T-helper 9 cell (primary cell): Measurements from ENCODE around the gene NAIP.
"Not testable (repeated sequence)": the region's sequence is repeated elsewhere in the genome, so short reads cannot be mapped to it uniquely, and the experiment has no call there.

ENCODE experiments used
- DNase-seq: peaks from one replicate; pipeline ENCODE4 v3.0.0-alpha.2; 2020
- total RNA-seq, 2 donors: gene quantifications; one replicate each; lab custom pipeline; 2026; lab: John Stamatoyannopoulos, UW

The NAIP gene, protein sequence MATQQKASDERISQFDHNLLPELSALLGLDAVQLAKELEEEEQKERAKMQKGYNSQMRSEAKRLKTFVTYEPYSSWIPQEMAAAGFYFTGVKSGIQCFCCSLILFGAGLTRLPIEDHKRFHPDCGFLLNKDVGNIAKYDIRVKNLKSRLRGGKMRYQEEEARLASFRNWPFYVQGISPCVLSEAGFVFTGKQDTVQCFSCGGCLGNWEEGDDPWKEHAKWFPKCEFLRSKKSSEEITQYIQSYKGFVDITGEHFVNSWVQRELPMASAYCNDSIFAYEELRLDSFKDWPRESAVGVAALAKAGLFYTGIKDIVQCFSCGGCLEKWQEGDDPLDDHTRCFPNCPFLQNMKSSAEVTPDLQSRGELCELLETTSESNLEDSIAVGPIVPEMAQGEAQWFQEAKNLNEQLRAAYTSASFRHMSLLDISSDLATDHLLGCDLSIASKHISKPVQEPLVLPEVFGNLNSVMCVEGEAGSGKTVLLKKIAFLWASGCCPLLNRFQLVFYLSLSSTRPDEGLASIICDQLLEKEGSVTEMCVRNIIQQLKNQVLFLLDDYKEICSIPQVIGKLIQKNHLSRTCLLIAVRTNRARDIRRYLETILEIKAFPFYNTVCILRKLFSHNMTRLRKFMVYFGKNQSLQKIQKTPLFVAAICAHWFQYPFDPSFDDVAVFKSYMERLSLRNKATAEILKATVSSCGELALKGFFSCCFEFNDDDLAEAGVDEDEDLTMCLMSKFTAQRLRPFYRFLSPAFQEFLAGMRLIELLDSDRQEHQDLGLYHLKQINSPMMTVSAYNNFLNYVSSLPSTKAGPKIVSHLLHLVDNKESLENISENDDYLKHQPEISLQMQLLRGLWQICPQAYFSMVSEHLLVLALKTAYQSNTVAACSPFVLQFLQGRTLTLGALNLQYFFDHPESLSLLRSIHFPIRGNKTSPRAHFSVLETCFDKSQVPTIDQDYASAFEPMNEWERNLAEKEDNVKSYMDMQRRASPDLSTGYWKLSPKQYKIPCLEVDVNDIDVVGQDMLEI (N-terminal part only)
- total RNA-seq: 1.3 to 1.4 reads per million in 2 donors

DNA sequence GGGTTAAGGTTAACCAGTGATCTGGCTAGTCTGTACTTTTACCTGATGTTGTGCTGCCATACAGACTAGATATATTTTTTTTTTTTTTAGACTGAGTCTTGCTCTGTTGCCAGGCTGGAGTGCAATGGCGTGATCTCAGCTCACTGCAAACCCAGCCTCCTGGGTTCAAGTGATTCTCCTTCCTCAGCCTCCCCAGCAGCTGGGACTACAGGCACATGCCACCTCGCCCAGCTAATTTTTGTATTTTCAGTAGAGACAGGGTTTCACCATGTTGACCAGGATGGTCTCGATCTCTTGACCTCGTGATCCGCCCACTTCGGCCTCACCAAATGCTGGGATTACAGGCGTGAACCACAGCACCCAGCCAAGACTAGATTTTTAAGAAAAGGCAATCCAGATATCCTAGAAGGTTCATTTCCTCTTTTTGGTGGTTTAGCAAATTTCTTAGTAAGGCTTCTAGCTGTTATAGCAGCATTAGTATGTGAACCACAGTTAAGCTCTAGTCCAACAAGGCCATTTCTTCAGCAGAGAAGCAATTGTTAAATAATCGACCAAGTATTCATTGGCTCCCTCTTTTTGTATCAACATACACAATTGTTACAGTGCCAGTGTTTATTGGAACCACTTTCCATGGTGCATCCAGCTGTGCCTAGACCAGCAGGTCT lies at the start of gene NAIP:
Gene NAIP, minus strand, starts transcription at position 51 of the 665 bp plus-strand sequence. CDS start 12,424 bp downstream, outside the sequence.
- not testable (repeated sequence) for DNase-seq

DNA sequence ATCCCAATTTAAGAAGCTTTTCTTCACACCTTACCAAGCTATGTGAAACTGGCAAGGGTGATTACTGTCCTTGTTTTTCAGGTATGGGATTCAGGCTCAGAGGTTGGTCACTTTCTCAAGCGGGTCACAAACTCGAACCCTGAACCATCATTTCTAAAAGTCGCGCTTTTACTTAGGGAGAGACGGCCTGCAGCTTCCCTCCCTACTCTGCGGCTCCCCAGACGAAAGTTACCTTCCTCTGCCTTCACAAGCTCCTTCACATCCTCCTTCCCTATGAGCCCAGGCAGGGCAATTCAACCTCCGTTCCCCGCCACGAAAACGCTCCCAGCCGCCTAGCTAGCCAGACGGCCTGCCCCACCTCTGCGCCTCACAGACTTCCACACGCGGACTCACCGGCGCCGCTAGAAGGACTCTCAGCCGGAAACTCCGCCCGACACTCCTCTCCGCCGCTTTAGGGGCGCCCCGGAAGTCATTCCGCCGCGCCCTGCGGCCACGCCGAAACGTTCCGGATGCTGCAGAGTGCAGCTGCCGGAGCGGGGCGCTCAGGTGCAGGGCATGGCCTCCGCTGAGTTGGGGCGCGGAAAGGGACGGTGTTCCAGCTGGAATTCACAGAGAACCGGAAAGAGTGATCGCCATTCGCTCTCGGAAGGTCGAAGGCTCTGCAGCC lies 42.3 kb upstream of the NAIP start, which contains the start of gene GTF2H2:
Gene GTF2H2, minus strand, starts transcription at position 415 of the 667 bp plus-strand sequence. CDS start 4,913 bp downstream, outside the sequence.
- DNase-seq: not testable (repeated sequence)

DNA sequence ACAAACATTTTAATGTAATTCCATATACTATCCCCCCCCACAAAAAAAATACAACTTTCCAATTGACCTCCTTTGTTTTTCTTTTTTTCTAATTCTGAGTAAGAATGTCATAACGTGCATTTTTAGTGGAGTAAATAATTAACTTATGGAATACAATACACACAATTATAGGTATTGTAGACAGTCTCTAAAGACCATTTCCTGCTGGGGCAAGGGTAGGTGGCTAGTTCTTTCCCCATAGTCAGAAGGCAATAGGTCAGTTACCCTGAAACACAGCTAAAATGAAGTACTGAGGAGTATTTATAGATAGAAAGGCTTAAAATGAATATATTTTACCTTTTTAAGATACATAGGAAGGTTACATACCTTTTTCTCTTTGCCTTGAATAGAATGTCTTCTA lies 36.2 kb upstream of the NAIP start:
- DNase-seq: not testable (repeated sequence)

DNA sequence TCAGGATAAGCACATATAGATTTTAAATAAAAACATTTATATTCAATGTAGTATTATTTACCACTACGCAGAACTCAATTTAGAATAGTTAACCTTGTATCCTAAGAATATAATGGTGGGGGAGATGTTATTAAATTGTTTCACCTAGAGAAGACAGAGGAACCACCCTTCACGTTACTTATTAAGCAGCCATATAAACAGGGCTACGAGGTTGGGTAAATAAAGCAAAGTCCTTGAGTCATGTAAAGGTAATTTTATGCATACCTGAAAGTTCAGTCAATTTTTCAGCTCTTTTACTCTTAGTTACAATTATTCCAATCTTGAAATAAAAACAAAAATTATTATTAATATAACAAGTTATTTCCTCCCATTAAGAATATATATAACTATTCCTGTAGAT lies 34.3 kb upstream of the NAIP start:
- not testable (repeated sequence) for DNase-seq

DNA sequence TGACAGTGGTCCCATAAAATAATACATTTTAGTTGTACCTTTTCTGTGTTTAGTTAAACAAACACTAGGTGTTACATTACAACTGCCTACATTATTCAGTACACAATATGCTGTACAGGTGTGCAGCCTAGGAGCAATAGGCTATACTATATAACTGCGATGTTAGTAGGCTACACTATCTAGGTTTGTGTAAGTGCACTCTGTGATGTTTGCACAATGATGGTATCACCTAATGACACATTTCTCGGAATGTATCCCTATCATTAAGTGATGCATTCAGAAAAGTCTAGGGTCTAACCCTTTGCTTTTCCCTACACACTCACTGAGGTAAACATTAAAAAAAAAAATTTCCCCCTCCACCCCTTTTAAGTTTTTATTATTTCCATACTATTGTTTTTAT lies 19.7 kb upstream of the NAIP start:
- not testable (repeated sequence) for DNase-seq

DNA sequence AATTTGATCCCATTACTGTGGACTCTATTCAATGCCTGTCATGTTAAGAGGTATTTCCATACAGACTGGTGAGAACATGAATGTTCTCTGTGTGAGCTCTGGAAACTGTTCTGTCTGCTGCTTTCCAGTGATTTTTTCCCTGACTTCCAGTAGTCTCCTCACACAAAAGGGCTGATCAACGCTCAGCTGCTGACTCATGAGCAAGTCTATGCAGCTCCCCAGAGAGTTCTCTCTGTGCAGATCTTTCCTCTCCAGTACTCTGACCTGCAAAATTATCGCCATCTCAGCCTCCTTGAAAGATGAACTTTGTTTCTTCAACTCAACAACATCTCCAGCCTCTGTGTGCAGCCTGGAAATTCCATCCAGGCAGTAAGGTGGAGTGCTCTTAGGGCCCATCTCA lies 19.0 kb upstream of the NAIP start:
- DNase-seq: not testable (repeated sequence)

DNA sequence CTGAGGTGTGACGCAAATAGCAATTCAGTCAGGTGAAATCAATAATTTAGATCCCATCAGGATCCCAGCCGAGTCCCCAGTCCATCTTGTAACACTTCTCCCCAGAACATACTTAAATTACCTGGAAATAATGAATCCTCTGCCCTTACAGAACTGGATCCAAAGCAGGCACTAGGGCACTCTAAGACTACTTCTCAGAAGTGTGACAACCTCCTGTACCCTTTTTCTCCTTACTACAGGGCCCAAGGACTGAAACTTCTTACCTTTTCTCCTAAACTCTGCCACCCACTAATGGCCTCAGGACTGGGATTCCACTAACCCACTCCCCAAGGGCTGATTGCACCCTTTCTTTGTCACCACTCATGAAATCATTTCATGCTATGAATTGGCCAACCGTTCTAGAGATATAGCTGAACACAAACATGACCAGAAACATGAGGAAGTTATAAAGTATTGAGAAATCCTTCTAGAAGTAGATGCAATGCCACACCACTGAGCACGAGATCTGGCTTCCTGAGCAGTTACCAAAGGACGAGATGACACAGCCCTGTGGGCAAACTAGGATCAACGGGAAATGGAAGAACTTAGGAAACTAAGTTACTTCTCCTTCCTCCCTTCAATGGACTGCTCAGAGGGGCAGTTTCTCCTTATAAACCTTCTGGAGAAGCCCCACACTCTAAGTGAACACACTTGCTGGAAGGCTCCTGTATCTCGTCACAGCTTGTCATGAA lies 6.1 kb upstream of the NAIP start:
- DNase-seq: not testable (repeated sequence)

DNA sequence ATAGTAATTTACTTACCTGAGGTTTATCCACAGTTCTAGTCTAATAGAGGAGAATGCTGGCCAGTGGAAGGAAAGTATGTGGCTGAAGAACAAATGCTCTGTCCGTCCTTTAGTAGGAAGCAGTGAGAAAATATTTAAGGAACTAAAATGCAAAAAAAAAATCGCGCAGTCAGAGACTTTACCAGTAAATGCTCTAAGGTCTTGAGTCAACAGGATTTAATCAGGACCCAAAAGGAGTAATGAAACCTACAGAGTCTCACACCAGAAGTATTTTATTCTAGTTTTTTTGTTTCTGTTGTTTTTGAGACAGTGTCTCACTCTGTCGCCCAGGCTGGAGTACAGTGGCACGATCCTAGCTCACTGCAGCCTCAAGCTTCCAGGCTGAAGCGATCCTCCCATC lies 4.5 kb downstream of the NAIP start:
- DNase-seq: not testable (repeated sequence)

DNA sequence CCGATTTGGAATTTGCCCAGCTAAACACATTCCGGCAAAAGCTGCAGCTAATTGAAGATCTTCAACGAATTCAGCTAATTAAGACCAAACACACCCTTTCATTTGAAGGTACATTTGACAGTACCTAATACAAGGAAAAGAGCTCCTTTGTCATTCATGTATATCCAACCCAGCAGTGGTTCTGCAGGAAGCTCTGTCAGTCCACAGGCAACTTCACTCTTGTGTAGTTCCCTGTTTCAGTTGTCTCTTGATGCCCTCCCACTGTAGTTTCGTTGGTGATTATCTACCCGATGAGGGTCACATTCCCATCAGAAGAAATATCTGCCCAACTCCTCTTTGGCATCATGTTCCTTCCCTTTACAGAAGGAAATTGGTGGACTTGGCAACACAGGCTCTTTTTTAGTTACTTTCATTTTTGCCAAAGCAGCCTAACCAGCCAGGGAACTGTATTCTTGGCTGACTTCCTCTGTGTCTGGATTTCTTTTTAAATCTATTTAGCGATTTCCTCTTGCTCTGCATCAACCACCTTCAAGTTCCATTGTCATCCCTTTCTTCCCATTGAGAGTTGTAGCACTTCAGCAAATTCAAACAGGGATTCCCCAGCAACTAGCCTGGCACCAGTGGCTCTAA lies 6.6 kb downstream of the NAIP start:
- DNase-seq: not testable (repeated sequence)

DNA sequence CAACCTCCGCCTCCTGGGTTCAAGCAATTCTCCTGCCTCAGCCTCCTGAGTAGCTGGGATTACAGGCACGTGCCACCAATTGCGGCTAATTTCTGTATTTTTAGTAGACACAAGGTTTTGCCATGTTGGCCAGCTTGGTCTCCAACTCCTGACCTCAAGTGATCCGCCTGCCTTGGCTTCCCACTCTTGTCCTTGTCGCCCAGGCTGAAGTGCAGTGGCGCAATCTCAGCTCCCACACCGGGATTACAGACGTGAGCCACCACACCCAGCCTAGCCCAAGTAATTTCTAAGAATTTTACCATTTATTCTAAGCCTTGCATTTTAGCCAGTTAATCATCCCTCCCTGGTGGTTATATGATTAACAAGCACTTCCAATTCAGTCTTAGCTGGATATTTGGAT lies 11.0 kb downstream of the NAIP start:
- no peak for DNase-seq

DNA sequence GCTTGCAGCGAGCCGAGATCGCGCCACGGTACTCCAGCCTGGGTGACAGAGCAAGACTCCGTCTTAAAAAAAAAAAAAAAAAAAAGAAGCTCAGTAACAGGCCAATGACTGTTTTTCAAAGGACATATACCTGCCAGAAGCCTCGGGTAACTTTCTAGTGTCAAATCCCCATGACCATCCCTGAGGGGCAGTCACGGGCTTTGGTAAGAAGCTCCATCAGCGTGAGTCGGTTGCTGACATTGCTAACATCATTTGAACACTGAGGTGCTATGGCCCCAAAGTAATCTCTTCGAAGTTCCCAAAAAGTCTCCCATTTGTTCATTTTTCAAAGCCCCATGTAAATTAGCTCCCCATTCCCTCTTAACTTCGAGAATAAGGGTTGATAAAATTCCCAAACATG lies 11.6 kb downstream of the NAIP start:
- no peak for DNase-seq

DNA sequence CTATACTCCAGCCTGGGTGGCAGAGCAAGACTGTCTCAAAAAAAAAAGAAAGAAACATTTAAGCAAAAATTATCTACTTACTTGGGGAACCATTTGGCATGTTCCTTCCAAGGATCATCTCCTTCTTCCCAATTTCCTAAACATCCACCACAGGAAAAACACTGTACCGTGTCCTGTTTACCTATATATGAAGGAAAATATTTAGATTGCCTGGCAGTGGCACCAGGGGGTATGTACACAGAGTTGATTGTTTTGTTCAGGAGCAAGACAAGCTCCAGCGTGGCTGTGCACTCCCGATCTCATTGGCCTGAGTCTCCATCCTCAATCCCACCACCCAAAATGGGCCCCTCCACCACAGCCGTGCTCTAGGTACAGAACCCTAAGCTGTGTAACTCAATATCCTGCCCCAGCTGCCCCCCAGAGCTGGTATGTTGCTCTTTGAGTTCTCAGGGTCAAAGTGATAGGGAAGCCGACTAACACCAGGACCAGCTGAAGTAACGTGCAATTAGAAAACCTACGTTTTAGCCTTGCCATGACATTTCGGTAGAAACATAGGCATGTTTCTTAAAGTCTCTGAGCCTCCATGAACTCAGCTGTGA lies 13.8 kb downstream of the NAIP start:
- no peak for DNase-seq

DNA sequence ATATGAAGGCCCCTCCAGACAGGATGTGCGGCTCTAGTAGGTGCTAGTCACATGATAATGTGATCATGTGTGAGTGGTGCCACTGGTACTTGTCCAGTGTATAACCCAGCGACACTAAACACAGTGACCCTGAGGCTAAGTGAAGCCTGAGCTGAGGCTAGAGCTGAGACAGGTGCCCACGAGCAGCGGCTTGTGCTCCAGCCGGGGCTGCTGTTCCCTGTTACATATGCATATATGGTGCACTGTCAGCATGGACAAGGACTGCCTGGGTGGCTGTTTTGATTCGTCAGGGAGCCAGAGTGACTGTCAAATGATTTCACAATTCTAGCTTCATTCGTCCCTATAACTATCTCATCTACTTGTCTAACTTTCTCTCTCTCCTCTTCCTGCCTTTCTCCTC lies 18.2 kb downstream of the NAIP start:
- DNase-seq: not testable (repeated sequence)

DNA sequence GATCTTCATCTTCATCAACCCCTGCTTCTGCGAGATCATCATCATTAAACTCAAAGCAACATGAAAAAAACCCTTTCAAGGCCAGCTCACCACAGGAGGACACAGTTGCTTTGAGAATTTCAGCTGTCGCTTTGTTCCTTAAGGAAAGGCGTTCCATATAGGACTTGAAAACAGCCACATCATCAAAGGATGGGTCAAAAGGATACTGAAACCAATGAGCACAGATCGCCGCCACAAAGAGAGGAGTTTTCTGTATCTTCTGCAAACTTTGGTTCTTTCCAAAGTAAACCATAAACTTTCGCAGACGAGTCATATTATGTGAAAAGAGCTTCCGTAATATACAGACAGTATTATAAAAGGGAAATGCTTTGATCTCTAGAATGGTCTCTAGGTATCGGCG lies 40.3 kb downstream of the NAIP start:
- not testable (repeated sequence) for DNase-seq

DNA sequence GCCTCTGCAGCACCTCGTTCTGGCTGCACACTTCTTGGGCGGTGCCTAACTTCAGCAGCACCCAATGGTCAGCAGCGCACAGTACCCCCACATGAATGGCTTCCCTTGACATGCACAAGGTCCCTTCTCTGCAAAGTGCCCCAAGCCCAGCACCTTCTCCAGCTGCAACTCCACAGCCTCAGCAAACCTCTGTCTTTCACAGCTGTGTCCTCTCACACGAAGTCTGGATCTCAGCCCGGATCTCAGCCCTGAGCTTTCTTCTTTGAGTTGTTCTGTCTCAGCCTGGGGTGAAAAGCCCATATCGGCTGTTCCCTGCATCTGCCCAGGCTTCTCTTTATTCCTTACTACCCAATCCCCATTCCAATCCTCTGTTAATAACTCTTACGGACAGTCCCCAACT lies 57.9 kb downstream of the NAIP start:
- not testable (repeated sequence) for DNase-seq

DNA sequence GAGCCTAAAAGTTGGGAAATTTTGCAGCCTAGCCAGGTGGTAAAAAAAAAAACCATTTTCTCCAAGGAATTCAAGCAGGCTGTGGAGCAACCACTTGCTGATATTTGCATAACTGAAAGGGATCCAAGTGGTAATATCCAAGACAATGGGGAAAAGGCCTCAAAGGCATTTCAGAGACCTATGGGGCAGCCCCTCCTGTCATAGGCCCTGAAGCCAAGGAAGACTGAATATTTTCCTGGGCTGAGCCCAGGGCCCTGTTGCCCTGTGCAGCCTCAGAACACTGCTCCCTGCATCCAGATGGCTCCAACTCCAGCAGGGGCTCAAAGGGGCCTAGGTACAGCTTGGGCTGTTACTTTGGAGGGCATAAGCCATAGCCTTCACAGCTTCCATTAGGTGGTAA lies 60.6 kb downstream of the NAIP start:
- DNase-seq: not testable (repeated sequence)

DNA sequence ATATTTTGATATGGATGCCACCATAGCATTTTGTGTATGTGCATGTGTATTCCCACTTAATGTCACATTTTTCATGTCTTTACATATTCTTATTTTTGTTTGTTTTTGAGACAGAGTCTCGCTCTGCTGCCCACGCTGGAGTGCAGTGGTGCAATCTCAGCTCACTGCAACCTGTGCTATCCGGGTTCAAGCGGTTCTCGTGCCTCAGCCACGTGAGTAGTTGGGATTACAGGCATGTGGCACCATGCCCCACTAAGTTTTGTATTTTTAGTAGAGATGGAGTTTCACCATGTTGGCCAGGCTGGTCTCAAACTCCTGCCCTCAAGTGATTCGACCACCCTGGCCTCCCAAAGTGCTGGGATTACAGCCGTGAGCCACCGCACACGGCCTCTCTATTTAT lies 72.1 kb downstream of the NAIP start:
- not testable (repeated sequence) for DNase-seq

DNA sequence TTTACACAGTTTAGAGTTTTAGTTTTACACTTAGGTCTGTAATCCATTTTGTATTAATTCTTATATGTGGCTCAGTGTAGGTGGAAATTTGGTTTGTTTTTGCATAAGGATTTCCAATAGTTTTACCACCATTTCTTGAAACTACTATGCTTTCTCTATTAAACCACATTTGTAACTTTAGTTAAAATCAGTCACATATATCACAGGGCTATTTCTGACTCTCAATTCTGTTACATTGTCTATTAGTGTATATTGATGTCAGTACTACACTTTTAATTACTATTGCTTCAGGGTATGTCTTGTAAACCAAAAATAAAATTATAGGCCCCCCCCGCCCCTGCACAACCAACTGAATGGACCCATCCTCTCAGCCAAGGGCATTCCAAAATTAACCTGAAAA lies 92.6 kb downstream of the NAIP start:
- DNase-seq: not testable (repeated sequence)

DNA sequence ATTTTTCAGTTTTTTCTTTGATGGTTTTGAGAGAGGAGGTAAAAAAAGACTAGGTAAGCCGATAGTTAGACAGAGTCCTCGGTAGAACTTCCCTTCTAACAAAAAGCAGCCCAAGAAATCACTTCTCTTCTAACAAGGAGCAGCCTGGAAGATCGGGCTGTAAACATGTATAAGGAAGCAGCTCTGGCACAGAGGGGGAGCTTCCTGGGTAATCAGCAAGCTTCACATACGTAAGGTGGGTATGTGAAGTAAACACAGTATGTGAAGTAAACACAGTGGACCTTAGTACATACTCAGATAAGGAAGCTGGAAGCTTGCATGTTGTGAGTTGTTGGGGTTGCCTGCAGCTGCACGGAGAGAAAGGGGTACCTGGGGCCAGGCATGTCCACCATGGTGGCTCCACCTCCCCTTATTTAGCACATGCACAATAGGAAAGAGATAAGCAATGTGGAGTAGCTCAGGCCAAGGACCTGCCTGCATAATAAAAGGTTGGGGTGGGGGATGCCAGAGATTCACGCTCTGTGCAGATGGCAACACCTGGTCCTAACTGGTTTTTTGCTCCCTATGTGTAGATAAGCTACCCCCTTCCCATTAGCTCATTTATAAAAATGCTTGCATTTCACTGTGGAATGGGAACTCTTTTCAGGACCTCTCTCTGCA lies 93.3 kb downstream of the NAIP start:
- not testable (repeated sequence) for DNase-seq

DNA sequence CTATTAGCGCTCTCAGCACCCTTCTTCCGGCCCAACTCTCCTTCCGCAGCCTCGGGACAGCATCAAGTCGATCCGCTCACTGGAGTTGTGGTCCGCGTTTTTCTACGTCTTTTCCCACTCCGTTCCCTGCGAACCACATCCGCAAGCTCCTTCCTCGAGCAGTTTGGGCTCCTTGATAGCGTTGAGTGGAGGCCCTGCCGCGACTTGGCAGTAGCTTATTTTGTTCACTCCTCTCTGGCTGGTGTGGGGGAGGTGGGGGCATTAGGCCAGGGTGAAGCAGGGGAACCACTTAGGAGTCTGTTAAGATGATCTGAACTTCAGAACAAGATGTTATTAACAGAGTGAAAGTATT lies 100.0 kb downstream of the NAIP start:
- not testable (repeated sequence) for DNase-seq
